ENCODE results near the gene ABCA1. TPM values are rescaled to one million over a fixed set of nuclear protein-coding genes. Genes with fewer than 3 reads are reported as not detected.

The ABCA1 gene
- total RNA-seq, 4 donors from 2014 or later: 18.3 to 59.8 (median 35.0) TPM

DNA sequence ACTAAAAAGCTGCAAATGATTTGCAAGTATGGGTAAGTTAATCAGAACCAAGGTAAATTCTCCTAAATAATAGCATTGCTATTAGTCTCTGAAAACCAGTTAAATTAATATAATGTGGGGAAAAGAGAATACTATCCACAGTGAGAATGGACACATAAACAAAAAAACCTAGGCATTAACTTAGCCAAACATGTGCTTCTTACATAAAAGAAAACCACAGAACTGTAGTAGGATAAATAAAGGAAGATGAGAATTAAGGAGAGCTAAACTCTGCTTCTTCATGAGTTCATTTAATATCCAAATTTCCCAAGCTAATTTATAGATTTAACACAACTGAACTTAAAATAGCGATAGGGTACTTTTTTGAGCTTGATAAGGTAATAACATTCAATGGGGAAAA, 31.8 kb downstream of the ABCA1 start:
- no peaks in the 10 kb centered on the region for H3K9me3 ChIP-seq
- intact Hi-C loops (cut with DNase I): no loop called here
- DNase-seq: no peak
- H3K36me3 ChIP-seq: no peaks in the 10 kb centered on the region
- WGBS, 2 donors: 92 to 97% methylated on average over 1 of the region's 1 CpG
- H3K4me3 ChIP-seq (replicated peaks in 1 of 3): no peak overlapping the region
- TF ChIP-seq, protein P1, sequence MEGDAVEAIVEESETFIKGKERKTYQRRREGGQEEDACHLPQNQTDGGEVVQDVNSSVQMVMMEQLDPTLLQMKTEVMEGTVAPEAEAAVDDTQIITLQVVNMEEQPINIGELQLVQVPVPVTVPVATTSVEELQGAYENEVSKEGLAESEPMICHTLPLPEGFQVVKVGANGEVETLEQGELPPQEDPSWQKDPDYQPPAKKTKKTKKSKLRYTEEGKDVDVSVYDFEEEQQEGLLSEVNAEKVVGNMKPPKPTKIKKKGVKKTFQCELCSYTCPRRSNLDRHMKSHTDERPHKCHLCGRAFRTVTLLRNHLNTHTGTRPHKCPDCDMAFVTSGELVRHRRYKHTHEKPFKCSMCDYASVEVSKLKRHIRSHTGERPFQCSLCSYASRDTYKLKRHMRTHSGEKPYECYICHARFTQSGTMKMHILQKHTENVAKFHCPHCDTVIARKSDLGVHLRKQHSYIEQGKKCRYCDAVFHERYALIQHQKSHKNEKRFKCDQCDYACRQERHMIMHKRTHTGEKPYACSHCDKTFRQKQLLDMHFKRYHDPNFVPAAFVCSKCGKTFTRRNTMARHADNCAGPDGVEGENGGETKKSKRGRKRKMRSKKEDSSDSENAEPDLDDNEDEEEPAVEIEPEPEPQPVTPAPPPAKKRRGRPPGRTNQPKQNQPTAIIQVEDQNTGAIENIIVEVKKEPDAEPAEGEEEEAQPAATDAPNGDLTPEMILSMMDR (IDR thresholded peaks at IDR 0.05): no peak
- no peak for TF ChIP-seq POLR2A (IDR thresholded peaks at IDR 0.05)
- peaks cover 26 to 27% of the 10 kb centered on the region in 2 donors for H3K4me1 ChIP-seq
- H3K27me3 ChIP-seq: no peaks in the 10 kb centered on the region
- H3K27ac ChIP-seq: no peak overlapping the region

DNA sequence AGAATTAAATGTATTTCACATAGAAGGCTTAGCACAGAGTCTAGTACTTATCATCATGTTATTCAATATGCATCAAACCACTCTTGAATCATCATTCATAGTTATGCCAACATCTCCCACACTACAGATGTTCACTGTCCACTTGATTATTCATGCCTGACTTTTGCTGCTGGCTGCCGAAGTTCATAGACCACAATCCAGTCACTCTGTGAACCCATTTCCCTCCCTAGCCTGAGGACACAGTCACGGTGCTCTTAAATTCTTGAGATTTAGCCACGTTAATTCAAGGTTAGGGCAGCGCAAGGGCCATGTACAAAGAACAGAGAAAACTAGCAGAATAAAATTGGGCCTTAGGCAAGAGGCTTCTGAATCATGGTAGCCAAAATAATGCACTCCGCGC, 32.4 kb downstream of the ABCA1 start:
- 81 to 85% methylated on average over 6 of the region's 6 CpGs for WGBS, 2 donors
- TF ChIP-seq, protein P1 (IDR thresholded peaks at IDR 0.05): no peak
- TF ChIP-seq POLR2A (IDR thresholded peaks at IDR 0.05): no peak
- H3K4me3 ChIP-seq (replicated peaks in 1 of 3): no peak overlapping the region
- DNase-seq: no peak
- no peaks in the 10 kb centered on the region for H3K27me3 ChIP-seq
- H3K4me1 ChIP-seq: peaks cover 21 to 25% of the 10 kb centered on the region in 2 donors
- intact Hi-C loops (cut with DNase I): no loop called here
- H3K36me3 ChIP-seq: no peaks in the 10 kb centered on the region
- H3K9me3 ChIP-seq: no peaks in the 10 kb centered on the region
- H3K27ac ChIP-seq: no peak overlapping the region

DNA sequence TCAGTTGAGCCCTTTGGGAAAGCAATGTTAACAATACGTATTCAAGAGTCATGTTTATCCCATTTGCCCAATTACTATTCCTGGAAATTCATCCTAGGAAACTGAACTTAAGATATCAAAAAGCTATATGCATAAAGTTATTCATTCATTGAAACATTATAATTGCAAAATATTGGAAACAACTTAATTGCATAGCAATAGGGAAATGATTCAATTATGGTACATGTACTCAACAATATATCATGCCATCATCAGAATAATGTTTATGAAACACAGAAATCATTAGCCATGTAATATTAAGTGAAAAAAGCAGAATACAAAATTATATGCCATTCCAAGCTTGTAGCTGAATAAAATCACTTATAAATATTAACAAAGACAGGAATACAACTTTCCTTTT, 35.3 kb downstream of the ABCA1 start:
- H3K4me1 ChIP-seq: peaks cover 21 to 27% of the 10 kb centered on the region in 2 donors
- intact Hi-C loops (cut with DNase I): no loop called here

GRCh38 chr9:104890433-104890770, 37.6 kb downstream of the ABCA1 start:
- no peaks in the 10 kb centered on the region for H3K9me3 ChIP-seq
- H3K36me3 ChIP-seq: peaks cover 0 to 7% of the 10 kb centered on the region in 2 donors
- 91 to 93% methylated on average over 9 of the region's 9 CpGs for WGBS, 2 donors
- H3K4me1 ChIP-seq: peaks cover 10 to 19% of the 10 kb centered on the region in 2 donors
- H3K27ac ChIP-seq: peak overlapping the region in 1 of 3 donors; percentile 51
- no peaks in the 10 kb centered on the region for H3K27me3 ChIP-seq
- intact Hi-C loops (cut with DNase I): no loop called here
- no peak for DNase-seq
- TF ChIP-seq, protein P1 (IDR thresholded peaks at IDR 0.05): no peak
- TF ChIP-seq POLR2A (IDR thresholded peaks at IDR 0.05): no peak
- no peak overlapping the region for H3K4me3 ChIP-seq (replicated peaks in 1 of 3)

More for the DNA sequence above, 35.3 kb downstream of the ABCA1 start:
- TF ChIP-seq, protein P1 (IDR thresholded peaks at IDR 0.05): no peak
- no peak for TF ChIP-seq POLR2A (IDR thresholded peaks at IDR 0.05)
- no peak overlapping the region for H3K27ac ChIP-seq
- 84% methylated on average over 1 of the region's 1 CpG for WGBS, 2 donors
- no peaks in the 10 kb centered on the region for H3K27me3 ChIP-seq
- H3K9me3 ChIP-seq: no peaks in the 10 kb centered on the region
- DNase-seq: no peak
- H3K4me3 ChIP-seq (replicated peaks in 1 of 3): no peak overlapping the region
- H3K36me3 ChIP-seq: peaks cover 0 to 7% of the 10 kb centered on the region in 2 donors

DNA sequence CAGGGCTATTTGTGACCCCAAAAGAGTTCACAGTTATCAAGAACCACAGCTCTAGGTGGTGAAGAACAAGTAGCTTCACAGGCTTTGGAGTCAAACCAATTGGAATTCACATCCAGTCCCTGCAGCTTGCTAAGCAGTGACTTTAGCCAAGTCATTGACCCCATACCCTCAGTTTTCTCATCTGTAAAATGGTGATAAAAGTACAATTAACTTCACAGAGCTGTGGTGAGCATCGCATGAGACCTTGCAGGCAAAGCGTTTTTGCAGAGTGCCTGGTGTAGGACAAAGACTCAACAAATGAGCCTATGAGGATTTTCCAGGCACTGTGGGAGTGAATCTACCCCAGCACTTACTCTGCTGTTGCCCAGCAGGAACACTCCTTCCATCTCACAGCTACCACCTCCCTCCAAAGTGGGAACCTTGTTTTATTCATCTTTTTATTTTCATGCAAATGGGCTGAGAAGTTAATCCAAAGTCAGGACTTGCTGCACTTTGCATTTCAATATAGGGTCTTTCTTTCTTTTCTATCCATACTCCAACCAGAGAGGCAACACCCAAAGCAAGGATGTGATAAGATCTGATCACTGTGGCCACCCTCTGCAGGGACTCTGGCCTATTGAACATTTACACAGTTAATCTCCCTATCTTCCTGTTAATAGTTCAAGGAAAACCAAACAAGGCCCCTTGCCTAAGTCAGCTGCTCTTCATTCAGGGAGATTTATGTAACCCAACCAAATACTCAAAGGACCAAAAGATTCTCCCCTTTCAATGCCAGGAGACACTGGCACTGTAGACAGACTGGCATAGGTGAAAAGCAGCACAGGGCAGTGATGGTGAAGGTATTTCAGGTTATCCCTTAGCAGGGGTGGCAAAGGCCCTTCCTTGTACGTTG, 41.9 kb downstream of the ABCA1 start:
- peaks cover 10 to 19% of the 10 kb centered on the region in 2 donors for H3K4me1 ChIP-seq
- WGBS, 2 donors: 88 to 91% methylated on average over 3 of the region's 3 CpGs
- H3K36me3 ChIP-seq: peaks cover 13 to 30% of the 10 kb centered on the region in 2 donors
- no peaks in the 10 kb centered on the region for H3K9me3 ChIP-seq
- H3K4me3 ChIP-seq (replicated peaks in 1 of 3): no peak overlapping the region
- H3K27me3 ChIP-seq: no peaks in the 10 kb centered on the region
- no peak for DNase-seq
- TF ChIP-seq, protein P1 (IDR thresholded peaks at IDR 0.05): no peak
- TF ChIP-seq POLR2A (IDR thresholded peaks at IDR 0.05): no peak
- intact Hi-C loops (cut with DNase I): no loop called here
- no peak overlapping the region for H3K27ac ChIP-seq
